Inflammatory macrophage (primary cell): ENCODE measurements around the gene CDH24.

Experiments used
- DNase-seq, 2 donors: peaks; one replicate each; pipeline ENCODE4 v3.0.0-alpha.2; 2020 to 2022

CDH24 gene

GRCh38 chr14:23044840-23045239, 12.5 kb downstream of the CDH24 start:
- DNase-seq = no peak

DNA sequence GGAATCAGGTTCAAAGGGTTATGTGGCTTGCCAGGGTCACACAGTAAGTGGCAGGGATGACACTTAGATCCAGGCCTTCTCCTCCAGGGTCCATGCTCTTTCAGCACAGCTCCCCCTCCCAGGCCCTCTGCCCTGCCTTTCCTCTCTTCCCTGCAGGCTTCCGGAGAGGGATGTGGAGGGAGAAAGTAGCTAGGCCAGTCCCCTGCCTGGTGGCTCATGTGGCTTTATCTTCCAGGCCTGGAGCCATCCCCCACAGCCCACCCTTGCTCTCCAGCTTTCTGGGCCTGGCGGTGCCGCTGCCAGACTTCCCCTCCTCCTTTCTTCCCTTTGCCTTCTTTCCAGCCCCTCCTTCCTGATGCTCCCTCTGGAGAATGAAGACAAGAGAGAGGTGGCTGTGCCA, 13.6 kb downstream of the CDH24 start:
- no peak for DNase-seq

DNA sequence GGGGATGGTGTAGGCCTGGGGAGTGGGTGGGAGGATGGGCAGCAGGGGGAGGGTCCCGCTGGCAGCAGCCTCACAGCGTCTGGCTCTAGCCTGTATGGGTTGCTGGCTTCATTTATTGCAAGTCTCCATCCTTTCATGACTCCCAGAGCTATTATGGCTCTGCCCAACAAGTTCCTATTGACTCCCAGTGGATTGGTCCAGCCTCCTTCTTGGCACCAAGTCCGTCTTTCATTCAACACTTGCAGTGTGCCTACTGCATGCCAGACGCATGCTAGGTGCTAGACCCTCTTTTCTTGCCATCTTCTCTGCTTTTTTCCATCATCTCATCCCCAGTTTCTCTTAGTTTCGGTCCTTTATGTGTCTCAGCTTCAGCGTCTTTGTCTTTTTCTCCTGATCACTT, 14.2 kb downstream of the CDH24 start:
- no peak for DNase-seq

DNA sequence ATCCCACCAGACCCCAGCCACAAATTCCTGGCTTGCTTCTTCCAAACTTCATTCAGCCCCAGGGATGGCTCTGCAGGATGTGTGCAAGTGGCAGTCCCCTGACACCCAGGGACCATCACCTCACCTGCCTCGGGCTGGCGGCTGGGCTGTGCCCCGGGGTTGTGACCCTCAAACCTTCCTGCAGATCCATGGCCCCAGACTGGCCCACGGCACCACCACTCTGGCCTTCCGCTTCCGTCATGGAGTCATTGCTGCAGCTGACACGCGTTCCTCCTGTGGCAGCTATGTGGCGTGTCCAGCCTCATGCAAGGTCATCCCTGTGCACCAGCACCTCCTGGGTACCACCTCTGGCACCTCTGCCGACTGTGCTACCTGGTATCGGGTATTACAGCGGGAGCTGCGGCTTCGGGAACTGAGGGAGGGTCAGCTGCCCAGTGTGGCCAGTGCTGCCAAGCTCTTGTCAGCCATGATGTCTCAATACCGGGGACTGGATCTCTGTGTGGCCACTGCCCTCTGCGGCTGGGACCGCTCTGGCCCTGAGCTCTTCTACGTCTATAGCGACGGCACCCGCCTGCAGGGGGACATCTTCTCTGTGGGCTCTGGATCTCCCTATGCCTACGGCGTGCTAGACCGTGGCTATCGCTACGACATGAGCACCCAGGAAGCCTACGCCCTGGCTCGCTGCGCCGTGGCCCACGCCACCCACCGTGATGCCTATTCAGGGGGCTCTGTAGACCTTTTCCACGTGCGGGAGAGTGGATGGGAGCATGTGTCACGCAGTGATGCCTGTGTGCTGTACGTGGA, 15.0 kb downstream of the CDH24 start, which contains the start of gene PSMB11:
PSMB11 (plus strand) TSS at position 51 of the 804 bp plus-strand sequence; CDS start at position 65, 14 bp downstream.
- DNase-seq = no peak

DNA sequence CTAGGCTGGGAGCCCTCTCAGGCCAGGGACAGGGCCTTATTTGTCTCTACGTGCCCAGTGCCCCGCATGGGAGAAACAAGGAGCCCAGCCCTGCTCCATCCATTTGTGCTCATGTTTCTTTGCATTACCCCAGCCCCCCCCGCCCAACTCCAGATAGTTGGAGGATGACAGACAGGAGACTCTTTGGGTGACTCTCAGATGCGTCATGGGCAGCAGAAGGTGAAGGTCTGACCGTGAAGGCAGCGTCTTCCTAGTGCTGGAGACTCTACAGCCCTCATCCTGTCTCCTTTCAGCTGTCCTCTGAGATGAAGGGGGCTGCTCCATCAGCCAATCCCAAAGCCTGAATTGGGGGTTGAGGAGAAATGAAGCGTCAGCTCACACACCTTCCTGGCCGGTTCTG, 15.6 kb downstream of the CDH24 start:
- no peak for DNase-seq

GRCh38 chr14:23040100-23040499, 17.2 kb downstream of the CDH24 start:
- no peak for DNase-seq

GRCh38 chr14:23035303-23036144, 21.8 kb downstream of the CDH24 start:
- DNase-seq = peak; percentile 12 to 21

DNA sequence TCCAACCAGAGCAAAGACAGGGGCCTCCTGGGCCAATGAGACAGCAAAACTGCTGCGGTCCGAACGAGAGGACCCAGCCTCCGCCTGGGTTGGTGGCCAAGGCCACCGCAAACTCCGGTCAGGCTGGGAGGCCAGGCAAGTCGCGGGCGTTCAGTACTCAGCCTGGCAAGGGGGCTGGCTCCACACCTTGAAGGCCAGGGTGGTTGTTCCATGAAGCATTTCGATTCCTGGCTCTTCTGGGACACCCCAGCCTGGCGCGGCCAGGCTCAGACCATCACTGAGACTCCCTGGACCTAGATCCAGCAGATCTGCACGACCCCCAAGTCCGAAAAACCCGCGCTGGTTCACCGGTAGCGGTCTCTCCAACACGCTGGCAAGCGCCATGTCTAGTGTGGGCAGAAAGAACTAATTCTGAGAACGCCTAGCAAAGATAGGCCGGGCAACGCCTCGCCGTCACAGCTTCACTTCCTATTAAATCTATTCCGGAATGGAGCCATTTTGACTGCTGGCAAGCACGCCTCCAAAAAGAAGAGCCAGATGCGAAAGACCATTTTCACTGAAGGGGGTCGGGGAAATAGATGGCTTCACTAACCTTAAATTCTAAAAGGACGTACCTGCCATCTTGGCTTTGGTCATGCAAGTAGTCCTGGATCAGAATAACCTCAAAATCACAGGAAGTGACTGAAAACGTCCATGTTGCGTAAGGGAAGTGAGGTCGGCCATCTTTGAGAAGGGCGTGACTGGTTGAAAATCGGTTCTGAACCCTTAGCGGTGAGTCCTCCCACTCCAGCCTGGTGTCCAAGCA, 22.6 kb downstream of the CDH24 start, which contains the start of gene PSMB5:
PSMB5 (minus strand) TSS at position 403 of the 805 bp plus-strand sequence; CDS start at position 384, 19 bp downstream.
- DNase-seq = peak; percentile 95 to 96

GRCh38 chr14:23033801-23034497, 23.4 kb downstream of the CDH24 start:
- DNase-seq = peak; percentile 9 to 18

GRCh38 chr14:23033251-23033727, 24.0 kb downstream of the CDH24 start:
- DNase-seq = no peak

GRCh38 chr14:23030936-23031335, 26.4 kb downstream of the CDH24 start:
- no peak for DNase-seq

DNA sequence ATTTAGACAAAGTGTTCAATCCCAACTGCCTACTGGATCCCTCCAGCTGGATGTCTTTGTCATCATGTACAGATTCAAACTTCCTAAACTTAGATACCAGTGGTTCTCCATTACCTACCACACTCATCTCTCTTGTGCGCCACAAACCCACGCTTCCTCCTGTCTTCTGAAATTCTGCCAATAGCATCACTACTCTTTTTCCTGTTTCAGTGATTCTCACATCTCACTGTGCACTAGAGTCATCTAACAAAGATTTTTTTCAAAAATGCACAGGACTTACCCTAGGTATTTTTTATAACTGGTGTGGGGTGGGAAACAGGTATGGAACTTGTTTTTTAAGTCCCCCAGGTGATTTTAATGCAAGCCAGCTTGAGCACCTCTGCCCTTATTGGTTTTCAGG, 28.5 kb downstream of the CDH24 start:
- DNase-seq = peak in 1 of 2 donors; percentile 14

DNA sequence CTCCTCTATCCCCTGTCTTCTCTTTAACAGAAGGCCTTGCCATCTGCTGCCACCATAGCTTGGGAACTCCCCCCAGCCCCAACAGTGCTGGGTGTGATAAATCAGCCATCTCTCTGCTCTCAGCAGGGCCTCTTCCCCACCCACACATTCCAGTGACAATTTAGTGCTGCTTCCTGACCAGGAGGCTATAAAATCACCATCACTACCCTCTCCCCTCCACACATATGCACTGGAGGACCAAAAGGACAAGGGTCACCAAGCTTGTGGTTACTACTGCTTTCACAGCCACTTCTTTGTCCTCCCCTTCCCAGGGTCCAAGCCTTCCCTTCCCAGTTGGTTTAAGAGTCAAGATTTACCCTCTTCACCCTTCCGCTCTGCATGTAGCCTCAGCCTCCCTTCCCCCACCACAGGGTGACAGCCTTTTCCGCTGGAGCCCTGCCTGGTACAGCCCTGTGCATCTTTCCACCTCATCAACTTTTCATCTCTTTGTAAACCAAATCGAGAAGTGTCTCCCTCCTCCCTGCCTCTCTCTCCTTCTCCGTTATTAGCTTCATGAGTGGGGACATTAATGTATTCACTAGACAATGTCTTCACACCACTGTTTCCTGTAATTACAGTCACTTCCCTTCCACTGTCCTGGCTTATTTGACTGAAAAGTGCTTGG, 32.0 kb downstream of the CDH24 start:
- no peak for DNase-seq

- no peak for DNase-seq
Measured at GRCh38 chr14:23024612-23025075, 32.7 kb downstream of the CDH24 start.

DNA sequence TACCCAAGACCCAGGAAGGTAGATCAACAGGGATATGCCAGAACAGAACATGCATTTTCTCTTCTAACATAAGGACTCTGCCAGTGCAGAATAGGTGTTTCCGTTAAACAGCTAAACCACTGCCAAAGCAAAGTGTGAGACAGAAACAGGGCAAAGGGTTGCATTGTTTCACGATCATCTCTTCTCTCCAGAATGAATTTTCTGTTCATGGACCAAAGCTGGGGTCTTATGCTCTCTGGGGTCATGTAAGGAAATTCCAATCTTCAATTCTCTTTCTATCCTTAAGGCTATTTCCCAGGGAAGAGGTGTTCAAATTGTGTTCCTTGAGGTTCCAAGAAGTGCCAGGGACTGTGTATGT, 33.5 kb downstream of the CDH24 start:
- no peak for DNase-seq

- DNase-seq = no peak
Measured at GRCh38 chr14:23023022-23023794, 34.1 kb downstream of the CDH24 start.

DNA sequence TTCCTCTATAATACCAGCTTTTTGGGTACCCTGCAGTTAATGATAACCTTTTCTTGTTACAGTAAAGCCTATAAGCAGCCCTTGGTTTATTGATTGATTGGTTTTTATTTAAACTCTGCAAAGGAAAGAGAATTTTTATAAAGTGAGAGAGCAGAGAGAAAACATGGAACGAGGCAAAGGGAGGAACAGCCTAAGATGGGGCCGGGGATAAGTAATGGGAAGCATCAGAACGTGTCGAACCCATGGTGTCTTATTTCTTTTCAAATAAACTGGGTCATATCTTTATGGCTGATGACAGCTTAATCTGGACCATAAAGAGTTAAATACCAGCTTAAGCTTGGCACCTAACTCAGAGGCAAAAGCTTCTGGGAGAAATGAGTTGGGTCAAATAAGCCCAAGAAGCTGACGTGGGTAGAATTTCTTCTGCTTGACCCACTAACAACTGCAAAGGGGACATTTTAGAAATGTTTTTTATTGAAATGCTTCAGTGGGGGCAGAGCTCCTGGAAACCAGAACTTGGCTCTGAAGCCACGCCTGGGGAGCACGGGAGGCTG, 35.4 kb downstream of the CDH24 start:
- DNase-seq = no peak

- DNase-seq = no peak
Measured at GRCh38 chr14:23021434-23021833, 35.9 kb downstream of the CDH24 start.

DNA sequence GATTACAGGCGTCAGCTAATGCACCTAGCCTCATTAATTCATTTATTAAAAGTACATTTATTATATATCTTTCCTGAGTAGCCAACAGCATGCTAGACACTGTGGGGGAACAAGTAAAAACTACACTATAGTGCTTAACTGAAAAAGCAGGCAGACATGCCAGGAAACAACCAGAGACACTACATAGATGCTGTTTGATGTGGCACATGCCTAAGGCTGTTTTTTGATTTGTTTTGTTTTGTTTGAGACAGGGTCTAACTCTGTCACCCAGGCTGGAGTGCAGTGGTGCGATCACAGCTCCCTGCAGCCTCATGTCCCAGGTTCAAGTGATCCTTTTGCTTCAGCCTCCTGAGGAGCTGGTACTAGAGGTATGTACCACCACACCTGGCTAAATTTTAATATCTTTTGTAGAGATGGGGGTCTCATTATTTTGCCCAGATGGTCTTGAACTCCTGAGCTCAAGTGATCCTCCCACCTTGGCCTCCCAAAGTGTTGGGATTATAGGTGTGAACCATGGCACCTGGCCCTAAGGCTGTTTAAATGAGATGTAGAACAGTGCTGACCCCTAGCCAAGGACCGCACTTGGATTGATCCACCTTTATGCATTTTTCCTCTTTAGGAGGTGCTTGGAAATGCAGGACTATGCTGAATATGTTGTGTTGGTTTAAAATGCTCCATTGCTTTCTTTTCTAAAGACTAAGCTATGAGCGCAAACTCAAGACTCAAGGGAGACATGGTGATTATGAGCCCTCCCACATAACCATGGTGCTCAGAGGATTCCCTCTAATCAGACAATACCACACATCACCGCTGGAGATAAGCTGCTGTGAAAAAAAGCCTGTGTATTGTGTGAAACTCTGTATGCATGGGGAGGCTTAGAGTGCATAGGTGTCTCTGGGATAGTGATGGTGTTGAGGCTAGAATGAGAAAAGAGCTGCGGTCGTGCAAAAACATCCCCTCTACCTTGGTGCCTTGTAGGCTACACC, 36.9 kb downstream of the CDH24 start:
- no peak for DNase-seq
